NCI-H2107 treated with DMSO at 0.1 percent for 48 hours (cell line): ENCODE data around the gene UBASH3B.

Experiments
- DNase-seq: peaks from one replicate; lab custom pipeline; 2025; ENCODE audit not compliant: unreplicated experiment; lab: John Stamatoyannopoulos, UW

Gene UBASH3B

DNA sequence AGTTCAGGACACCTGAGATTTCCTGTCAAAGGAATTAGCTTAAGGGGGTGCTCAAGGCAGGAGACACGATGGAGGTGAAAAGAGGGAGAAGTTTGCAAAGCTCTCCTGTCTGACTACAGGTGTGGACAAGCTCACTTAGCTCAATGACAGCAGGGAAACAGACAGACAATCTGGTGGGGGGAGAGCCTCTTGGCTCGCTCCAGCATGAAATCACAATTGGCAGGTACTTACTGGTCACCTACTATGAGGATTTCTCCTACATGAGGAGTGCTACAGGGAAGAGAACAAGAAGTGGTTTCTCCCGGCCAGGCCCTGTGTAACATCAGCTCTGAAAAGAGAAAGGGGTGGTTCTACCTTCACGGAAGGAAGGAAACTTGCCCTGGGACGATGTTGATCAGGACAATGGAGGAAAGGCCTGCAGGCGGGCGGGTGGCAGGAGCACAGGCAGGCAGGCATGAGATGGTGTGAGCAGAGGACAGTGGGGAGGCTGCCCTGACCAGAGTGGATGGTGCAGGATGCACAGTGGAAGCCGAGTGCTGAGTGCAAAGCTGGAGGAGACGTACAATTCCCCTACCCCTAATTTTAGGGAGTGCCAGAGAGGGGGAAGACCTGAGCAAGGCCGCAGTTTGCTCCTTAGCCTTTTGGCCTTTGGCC is 124.9 kb downstream of the UBASH3B start:
- no peak for DNase-seq

DNA sequence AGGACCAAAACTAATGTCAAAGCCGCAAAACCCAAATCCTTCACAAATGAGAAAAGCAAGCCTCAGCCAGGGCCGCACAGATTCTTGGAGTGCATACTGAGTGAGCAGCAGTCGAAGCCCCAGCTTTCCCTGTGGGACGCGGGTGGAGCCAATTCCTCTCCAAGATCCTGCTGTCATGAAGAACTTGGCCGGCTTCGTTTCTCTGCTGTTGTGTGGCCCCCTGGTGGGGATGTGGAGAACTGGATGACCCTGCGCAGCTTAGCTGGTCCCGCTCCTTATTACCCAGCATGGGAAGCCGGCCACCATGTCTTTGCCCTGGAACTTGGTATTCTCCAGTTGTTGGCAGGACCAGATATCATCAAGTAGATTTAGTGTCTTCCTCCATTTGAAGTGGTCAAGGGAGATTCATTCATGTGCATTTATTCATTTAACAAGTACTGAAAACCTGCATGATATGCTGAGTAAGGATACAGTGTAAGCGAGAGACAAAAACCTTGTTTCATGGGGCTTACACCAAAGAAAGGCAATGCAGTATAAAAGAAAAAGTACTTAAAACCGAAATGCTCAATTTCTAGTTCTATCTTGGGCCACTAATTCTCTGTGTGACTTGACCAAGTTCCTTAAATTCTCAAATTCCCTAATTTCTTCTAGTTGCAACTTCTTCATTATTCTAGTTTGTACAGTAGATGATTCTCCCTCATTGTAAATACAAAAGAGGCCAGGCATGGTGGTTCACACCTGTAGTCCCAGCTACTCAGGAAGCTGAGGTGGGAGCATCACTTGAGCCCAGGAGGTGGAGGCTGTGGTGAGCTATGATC is 126.1 kb downstream of the UBASH3B start:
- DNase-seq: peak; percentile 29

DNA sequence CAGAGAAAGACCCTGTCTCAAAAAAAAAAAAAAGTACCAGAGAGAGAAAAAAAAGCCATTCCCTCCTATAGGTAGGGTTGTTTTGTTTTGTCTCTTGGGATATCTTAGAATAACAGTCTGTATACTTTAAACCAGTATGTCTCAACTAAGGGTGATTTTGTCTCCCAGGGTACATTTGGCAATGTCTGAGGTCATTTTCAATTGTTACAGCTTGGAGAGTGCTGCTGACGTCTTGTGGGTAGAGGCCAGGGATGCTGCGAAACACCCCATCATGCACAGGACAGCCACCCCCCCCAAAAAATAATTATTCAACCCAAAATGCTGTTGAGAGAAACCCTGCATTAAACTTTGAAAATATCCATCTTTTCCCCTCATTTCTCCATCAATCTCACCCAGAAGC is 126.7 kb downstream of the UBASH3B start:
- DNase-seq: no peak

DNA sequence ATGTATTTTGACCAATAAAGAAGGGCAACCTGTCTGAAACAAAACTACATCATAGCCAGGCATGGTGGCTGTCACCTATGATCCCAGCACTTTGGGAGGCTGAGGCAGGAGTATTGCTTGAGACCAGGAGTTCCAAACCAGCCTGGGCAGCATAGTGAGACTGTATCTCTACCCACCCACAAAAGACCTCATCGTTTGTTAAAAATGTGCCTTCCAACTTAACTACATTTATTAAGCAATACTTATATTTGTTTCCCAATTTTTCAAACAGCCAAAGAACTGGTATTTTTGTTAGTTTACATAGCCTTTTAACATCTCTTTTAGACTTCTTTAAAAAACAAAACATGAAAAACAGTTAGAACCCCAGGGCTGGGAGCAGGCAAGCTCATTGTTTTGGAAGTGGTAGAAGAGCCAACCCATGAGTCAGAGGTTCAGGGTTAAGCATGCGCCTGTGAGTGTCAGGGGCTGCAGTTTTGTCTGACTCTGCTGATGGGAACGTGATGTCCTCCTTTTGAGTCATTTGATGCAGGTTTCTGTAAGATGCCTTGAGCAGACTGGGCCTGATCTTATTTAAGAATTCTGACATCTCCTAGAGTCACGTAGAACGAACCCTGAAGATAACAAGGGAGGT is 128.9 kb downstream of the UBASH3B start:
- DNase-seq: no peak

DNA sequence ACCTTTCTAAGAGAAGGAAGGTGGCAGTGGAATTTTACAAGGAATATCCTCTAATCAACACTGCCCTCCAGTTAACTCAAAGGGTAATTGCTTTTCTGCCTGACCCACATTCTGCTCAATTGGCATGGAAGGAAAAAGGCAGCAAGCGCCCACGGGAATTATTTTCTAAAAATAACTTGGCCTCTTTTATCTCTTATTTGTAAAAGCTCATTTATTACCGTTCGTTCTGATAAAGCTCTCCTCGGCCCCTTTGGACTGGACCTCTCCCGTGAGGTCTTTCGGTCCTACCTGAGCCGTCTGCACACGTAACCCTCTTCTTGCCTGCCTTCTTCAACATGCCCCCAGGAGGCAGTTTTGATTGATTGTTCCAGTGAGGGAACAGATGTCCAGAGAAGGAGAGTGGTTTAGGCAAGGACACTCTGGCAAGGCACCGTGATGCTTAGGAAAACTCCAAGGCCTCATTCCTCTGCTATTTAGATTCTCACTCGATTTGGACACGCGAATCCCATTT is 129.6 kb downstream of the UBASH3B start:
- DNase-seq: no peak

DNA sequence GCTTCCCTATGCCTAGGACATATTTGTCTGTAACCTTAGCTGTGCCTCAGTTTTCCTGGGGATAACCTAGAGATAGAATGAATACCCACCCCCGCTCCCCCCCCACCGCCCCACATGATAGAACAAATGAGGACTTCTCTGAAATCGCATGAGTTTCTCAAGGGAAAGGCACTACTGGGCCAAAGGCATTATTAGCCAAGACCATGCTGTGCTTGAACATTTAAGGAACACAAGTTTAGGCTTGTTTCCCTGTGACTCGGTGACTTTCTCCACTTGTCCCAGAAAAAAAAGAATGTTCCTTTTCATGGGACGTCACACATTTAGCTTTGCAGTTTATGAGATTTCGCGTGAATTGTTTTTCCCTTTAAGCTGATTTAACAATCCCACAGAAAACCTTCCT is 131.4 kb downstream of the UBASH3B start:
- DNase-seq: no peak

DNA sequence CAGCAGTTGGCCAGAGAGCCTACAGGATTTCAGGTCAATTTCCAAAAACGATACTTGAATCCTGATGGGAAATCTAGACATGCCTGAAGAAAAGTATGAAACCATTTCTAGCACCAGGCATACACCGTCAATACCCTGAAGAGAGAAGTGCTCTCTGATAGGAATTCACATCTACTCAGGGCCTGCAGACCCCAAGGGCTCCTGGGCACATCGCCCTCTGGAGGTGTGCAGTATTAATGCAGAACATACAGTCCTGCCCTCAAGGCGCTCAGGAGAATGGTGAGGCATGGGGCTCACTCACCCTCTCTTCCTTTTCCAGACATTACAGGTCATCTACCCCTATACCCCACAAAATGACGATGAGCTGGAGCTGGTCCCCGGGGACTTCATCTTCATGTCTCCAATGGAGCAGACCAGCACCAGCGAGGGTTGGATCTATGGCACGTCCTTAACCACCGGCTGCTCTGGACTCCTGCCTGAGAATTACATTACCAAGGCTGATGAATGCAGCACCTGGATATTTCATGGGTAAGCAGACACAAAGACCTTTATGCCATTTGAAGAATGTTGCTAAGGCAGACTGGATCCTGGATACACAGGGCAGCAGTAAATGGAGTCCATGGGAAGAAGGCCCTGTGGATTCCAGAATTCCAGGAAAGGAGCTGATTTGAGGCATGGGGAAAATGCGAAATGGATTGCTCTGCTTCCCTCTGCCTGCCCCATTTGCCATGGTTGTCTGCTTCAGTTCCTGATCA is 133.4 kb downstream of the UBASH3B start:
- no peak for DNase-seq

DNA sequence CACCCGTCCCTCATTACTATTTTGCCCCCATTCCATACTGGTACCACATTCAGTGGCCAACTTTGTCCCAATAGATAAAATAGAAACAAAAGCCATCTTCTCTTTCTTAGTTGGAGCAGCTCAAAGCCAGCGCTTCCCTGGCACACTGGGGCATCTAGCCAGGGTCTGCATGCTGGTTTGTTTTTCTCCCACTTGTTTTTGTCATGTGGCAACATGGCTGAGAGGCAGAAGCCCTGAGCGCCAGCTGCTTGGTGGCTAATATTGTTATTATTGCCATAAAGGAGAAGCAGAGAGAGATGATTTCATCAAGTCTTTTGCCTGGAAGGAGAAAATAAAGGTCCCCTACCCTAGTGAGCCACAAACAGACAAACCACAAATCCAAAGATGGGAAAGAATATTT is 134.4 kb downstream of the UBASH3B start:
- no peak for DNase-seq

DNA sequence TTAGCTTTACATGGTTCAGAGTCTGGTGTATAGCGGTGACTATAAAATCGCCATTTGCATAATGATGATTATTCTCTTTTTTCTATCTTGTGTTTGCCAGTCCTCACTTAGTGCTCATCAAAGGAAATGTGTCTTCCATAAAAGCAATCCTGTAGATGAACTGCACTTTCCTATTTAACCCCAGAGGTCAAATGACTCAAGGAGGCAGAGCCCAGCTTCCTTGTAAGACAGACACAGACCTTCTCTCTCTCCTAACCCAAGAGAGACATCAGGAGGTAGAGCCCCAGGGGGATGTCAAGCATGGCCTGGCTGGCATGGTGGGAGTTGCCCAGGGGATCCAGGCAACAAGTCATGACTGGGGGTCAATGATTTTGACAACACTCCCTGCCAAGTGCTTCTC is 135.9 kb downstream of the UBASH3B start:
- DNase-seq: no peak

DNA sequence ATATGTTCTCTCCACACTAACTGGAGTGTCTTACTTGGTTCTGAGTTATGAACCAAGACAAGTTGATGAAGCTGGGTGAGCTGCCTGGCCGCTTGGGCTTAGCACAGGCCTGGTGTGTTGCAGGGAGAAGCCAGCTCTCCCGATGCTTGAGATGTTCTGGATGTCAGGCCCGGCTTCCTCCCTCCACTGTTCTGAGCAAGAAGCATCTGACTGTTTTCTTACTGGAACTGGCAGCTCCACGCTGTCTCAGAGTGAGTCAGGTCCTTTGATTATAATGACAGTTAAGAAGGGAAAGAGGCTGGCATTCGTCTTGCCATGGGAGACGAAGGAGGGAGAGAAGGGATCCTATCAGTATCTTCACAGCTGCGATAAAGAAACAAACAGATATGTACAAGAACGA is 136.3 kb downstream of the UBASH3B start:
- DNase-seq: no peak

DNA sequence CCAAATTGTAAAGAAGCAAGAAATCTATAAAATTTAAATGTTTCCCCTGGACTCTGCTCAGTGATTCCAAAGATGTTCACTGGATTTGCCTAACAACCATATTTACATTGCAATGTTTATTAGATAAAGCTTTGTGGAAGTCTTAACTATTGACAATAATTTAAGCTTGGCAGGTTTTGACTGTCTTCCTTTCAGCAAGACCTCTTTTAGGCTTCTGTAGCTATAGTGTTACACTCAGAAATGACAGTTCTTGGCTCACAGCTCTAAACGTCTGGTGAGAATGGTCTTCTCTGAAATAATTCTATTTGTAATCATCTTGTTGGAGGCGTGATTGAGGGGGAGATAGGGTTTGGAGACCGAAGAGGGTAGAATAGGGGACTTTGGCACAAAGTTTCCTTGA is 138.0 kb downstream of the UBASH3B start:
- no peak for DNase-seq

DNA sequence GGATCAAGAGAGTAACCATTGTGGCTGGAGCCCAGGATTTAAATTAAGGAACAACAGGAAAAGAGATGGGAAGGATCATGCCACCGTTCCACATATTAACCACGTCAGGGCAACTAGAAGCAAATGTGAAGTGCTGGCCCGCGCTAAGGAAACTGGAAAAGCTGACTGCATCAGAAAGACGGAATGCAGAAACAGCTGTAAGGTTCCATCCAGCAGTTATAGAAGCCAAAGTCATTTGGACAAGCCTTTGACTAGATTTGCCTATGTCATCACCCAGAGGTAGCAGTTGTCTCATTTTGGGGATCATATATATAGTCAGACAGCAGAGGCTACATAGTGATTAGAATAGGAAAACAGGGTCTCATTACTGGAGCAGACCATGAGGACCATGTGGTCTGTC is 139.8 kb downstream of the UBASH3B start:
- DNase-seq: no peak

DNA sequence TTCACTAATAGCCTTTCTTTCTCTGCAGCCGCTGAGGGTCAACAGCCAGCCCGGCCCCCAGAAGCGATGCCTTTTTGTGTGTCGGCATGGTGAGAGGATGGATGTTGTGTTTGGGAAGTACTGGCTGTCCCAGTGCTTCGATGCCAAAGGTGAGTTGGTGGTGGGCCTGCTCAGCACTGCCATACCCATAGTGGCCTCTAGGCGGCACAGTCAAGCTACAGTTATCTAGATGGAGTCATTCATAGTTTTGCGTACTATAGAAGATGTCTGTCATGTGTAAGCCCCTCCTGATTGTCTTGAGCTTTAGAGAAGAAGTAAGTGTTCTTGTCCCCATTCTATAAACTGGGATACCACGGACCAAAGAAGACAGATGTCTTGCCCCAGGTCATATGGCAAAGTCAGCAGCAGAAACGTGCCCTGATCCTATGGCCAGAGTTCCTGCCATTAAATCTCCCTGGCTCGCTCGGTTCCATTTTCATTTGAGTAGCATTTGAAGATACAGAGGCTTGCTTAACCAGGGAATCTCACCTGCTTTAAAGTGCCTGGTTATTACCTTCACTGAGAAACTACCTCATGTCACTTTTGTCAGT is 140.7 kb downstream of the UBASH3B start:
- no peak for DNase-seq

DNA sequence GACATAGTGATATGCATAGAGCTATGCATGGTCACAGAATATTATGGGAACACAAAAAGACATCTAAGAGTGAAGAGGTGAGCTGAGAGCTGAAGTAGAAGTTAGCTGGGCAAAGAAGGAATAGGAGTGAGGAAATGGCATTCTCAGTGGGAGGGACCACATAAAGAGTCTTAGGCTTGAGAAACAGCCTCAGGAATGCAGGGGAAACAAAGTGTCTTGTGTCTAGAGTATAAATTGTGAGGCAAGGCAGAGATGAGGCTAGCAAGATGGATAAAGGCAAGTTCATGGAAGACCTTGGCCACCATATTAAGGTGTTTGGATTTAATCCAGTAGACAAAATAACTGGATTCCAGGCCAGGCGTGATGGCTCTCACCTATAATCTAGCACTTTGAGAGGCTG is 142.1 kb downstream of the UBASH3B start:
- DNase-seq: no peak

DNA sequence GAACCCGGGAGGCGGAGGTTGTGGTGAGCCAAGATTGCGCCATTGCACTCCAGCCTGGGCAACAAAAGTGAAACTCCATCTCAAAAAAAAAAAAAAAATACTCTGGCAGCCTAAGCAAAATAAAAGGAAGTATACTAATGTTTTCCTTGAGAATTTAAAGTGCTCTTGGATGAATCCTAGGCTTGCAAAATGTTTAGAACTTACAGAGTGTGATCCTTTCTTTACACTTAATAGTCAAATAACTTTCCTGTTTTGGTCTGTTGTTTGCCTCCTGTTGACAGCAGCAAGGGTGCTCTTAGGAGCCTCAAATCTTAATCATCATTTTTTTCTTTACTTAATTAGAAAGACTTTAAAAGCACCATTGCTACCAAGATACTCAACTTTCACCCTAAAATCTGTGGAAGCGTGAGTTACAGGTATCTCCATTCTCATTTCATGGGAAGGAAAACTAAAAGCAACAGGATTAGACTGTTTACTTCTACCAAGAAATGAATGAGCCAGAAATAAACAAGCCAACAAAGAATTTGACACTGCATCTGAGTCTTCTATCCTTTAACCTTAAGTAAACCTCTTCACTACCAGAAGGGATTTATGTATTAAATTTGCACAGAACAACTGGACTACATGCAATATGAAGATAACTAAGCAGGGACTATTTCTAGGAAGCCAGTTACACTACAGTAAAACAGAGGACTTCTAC is 144.0 kb downstream of the UBASH3B start:
- DNase-seq: no peak

DNA sequence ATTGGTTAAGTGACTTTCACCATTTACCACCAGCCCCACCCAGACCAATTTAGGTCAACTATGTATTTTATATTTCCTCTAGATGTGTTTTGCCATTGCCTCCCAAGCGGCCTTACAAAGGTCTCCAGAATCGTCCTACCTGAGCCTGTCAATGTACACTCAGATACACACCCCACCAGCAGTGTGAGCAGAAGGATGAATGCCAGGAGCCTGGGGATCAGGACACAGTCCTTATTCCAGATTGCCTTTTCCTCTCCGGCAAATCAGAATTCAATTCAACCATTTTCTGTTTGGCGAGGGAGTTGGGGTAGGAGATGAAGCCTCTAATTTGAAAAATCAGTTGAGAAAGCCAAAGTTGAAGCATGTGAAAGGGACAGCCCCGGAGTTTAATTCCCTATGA is 147.4 kb downstream of the UBASH3B start:
- no peak for DNase-seq

DNA sequence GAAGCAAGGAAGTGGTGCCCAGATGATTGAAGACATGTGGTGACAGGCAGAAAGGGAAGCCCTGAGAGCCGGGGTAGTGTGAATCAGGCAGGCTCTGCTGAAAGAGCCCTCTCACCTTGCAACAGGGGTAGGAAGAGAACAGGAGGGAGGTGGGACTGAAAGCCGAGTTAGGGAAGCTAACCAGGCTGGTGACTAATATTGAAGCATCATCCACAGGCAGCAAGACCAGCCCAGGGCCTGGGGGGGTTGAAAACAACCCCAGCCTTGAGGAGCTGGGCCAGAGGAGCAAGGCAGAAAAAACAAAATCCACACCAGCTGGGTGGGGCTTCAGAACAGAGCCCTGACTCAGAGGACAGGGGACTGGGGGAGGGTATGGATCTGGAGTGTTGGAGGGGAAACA is 147.8 kb downstream of the UBASH3B start:
- DNase-seq: no peak

DNA sequence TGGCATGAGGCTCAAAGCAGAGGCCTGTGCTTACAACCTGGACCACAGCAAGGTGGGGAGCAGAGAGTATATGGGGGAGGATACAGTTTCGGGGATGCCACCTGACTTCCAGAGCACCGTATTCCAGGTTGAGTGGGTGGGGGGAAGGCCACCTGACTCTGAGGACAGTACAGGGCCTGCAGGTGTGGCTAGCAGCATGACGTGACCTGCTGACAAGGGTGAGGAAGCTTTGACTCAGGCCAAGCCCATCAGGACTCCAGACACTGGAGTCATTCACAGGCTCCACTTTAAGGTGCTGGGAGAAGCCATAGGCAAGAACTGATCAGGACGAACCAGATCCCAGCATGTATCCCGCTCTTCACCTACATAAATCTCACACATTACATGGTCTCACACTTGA is 148.2 kb downstream of the UBASH3B start:
- no peak for DNase-seq

DNA sequence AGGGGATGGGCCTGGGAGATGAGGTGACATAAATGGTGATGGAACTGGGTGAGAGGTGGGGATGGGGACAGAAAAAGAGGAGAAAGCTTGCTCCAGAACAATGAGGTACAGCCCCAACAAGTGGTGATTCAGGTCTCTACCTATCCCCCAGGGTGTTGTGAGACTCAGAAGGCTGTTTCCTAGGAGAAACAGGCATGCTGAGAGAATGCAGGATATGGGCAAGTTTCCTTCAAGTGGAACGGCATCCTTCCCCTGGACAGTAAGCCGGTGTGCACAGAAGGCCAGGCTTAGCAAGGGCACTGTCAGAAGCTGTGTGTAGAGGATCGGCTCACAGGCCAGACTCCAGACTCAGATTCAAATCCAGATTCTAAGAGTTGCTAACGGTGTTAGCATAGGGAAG is 148.6 kb downstream of the UBASH3B start:
- no peak for DNase-seq

DNA sequence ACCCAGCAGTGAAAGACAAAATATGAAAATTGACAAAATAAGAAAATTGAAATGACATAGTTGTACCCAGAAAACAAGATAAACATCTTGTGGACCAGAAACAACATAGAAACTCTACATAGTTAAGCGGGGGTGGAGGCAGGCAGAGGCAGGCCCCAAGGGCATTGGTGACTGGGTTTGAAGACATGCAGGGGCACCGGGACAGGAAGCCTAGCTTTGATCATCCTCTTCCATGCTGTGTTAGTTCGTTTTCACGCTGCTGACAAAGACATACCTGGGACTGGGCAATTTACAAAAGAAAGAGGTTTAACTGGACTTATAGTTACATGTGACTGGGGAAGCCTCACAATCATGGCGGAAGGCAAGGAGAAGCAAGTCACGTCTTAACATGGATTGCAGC is 149.3 kb downstream of the UBASH3B start:
- no peak for DNase-seq
